HG02798 (cell line): Measurements from ENCODE around the gene KCNH1.
"Not testable (repeated sequence)": the region's sequence is repeated elsewhere in the genome, so short reads cannot be mapped to it uniquely, and the experiment has no call there.

Experiments used
- ATAC-seq: cut with Tn5 transposase; IDR thresholded peaks from one replicate; pipeline ENCODE4 v1.9.1; 2021; ENCODE audit warnings: mild to moderate bottlenecking; ENCODE audit not compliant: unreplicated experiment, poor library complexity

The KCNH1 gene

GRCh38 chr1:210662291-210663050 is 471.5 kb downstream of the KCNH1 start:
- no peak for ATAC-seq

GRCh38 chr1:210661520-210661919 is 472.4 kb downstream of the KCNH1 start:
- ATAC-seq = not testable (repeated sequence)

GRCh38 chr1:210657806-210658205 is 476.1 kb downstream of the KCNH1 start:
- no peak for ATAC-seq

GRCh38 chr1:210655511-210655910 is 478.4 kb downstream of the KCNH1 start:
- no peak for ATAC-seq

GRCh38 chr1:210654176-210654981 is 479.6 kb downstream of the KCNH1 start:
- ATAC-seq = no peak

- ATAC-seq = no peak
Observed at GRCh38 chr1:210653771-210654170, 480.2 kb downstream of the KCNH1 start.

- no peak for ATAC-seq
Observed at GRCh38 chr1:210652329-210652954, 481.5 kb downstream of the KCNH1 start.

- no peak for ATAC-seq
Observed at GRCh38 chr1:210650403-210650802, 483.5 kb downstream of the KCNH1 start.

- ATAC-seq = no peak
Observed at GRCh38 chr1:210648588-210649269, 485.2 kb downstream of the KCNH1 start.

- ATAC-seq = no peak
Observed at GRCh38 chr1:210647406-210648333, 486.3 kb downstream of the KCNH1 start.

- ATAC-seq = no peak
Observed at GRCh38 chr1:210646258-210646616, 487.7 kb downstream of the KCNH1 start.

- ATAC-seq = no peak
Observed at GRCh38 chr1:210645582-210646257, 488.2 kb downstream of the KCNH1 start.

GRCh38 chr1:210641582-210641981 is 492.4 kb downstream of the KCNH1 start:
- ATAC-seq = no peak

- ATAC-seq = no peak
Observed at GRCh38 chr1:210635108-210635507, 498.8 kb downstream of the KCNH1 start.

GRCh38 chr1:210633636-210634035 is 500.3 kb downstream of the KCNH1 start:
- ATAC-seq = no peak

- no peak for ATAC-seq
Observed at GRCh38 chr1:210633140-210633539, 500.8 kb downstream of the KCNH1 start.

GRCh38 chr1:210631399-210631798 is 502.5 kb downstream of the KCNH1 start:
- no peak for ATAC-seq

- ATAC-seq = no peak
Observed at GRCh38 chr1:210629276-210629675, 504.7 kb downstream of the KCNH1 start.

- ATAC-seq = no peak
Observed at GRCh38 chr1:210627755-210628154, 506.2 kb downstream of the KCNH1 start.
